ENCODE results near the gene ZIC3.

ZIC3 gene

DNA sequence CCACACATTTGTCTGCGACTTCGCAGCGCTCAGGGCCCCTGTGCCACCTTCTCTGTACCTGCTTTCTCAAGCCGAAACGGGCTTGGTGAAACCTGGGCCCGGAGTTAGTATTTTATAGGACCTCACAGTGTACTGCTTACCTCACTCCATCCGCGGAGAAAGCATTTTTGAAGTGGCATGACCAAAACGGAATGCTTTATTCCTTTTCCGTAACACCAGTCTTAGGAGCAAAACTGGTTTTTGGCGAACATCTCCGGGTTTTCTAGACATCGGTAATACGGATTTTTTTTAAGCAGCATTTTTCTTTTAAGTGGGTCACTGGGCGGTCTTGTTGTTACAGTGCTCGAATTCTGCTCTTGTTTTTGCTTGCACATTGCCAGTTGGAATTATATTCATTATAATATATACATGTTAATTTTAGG, 3.6 kb downstream of the ZIC3 start:
- intact Hi-C loops (cut with DNase I), result no loop called here
- DNase-seq, result no peak

DNA sequence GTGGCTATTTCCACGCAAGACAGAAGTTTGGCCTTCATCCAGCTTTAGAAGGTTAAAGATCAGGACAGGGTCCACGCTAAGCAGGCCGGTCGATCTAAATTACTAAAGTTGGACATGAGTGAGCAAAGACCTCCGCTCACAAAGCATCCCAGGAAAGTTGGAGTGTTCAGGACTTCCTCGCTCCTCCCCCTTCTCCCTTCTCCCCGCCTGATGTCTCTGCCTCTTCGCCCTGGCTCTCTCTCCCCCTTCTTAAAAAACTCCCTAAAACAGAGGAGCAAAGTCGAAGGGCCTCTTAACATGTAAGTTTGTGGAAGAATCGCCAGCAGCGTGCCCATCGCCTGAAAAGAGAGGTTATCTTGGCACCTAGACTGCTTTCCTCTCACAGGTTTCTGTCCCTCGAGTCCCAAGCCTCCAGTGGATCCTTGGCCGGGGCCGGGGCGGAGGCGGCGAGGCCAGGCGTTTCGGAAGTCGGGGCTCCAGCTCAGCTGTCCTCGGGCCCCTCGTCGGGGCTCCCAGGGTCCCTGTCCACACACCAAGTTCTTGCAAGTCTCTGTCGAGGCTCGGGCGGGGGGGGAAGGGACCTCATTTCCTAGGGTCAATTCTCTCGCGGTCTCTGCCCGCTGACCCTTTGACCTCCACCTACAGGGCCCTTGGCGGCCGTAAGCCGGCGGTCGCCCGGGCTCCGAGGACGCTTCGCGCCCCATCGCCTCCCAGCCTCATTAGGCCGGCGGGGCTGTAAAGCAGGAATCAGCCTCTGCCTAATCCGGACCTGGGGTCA, 7.6 kb downstream of the ZIC3 start:
- no peak for DNase-seq
- intact Hi-C loops (cut with DNase I), result no loop called here

DNA sequence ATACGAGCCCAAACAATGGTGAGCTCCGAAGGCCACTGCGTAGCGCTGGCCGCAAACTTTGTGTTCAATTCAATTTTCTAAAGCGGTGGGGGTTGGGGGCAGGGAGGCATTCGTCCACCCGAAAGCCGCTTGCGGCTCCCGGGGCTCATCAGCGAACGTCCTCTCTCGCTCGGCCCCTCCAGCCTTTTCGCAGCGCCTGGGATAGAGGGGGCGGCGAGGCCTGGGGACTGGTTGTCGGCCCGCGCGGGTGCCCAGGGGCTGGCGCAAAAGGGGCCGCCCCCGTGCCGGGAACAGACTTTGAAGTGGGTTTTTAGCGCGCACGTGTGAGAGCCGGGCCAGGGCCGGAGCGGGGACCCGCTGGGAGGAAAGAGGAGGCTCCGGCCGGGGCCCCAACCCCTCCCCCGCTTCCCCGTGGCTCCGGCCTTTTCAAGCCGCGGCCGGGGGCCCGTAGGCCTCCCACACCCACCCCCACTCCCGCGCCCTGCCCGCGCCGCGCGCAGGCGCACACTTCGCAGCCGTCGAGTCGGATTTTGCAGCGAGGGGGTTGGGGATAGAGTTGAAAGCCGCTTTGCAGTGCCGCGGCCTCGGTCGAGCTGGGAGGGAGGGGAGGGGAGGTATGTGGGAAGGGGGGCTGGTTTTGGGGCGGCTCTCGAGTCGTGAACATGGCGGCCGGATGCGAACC, 8.3 kb downstream of the ZIC3 start:
- intact Hi-C loops (cut with DNase I), result no loop called here
- no peak for DNase-seq

DNA sequence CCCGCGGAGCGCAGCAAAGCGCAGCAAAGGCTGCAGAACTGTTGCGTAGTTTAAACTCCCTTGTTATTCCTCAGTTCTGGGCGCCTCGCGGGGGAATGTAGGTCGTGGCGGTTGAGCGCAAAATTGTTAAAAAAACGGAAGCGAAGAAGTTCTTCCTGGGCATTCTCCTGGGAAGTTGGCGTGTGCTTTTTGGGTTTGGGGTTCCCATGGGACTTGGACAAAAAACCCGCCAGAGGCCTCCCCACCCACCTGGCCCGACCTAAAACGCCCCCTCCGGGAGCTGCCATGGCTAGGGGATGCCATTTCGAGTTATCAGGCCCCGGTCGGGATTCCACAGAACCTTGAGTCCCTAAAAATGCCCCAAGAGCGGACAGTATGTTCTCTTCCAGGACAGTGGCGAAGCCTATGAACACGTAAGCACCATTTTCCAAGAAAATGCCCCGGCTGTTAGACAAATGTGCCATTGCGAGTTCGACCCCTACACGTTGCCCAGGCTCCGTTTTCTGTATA, 8.9 kb downstream of the ZIC3 start:
- no peak for DNase-seq
- intact Hi-C loops (cut with DNase I), result no loop called here

DNA sequence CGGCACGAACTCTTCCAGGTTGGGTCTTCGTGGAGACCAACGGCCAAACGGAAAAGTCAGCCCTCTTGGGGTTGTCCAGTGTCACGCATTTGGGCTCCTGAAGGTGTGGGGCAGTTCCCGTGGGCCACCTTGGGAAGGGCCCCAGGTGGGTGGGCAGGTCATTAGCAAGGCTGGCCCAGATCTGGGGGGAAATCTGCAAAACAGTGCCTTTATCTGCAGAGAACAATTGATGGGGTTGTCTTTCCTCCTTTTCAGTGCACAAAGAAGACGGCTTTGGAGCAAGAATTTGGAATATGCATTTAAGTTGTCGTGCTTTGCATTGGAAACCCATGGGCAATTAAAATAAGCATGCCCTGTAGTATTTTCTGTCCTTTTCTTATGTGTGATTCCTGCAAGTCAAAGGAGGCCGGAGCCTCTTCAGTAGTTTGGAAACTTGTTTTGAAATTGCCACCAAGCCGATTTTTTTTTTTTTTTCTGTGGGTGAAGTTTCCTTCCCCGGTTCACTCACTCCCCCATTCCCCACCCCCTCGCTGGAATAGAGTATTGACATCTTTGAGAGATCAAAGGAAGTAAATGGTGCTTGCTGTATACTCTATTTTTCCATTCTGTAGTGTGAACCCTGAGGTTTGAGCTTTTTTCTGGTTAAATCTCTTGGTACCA, 9.8 kb downstream of the ZIC3 start:
- no peak for DNase-seq
- intact Hi-C loops (cut with DNase I), result no loop called here

DNA sequence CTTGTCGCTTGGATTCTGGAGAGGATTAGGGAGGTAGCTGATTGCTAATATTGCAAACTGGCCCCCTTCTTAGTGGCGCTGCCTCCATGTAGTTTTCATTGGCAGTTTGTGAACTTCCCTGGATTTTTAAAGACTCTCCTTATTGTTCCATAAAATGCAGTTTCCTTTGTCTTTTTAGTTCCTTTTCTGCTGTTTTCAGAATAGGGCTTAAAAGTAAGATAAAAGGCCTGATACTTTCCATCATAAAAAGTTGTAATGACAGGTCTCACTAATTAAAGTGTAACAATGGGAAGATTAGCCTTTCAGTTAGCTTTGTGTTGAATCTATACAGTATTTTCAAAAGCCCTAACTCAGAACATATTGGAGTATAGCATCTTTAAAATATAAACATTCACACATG, 21.2 kb downstream of the ZIC3 start:
- no peak for DNase-seq
- intact Hi-C loops (cut with DNase I), result no loop called here

DNA sequence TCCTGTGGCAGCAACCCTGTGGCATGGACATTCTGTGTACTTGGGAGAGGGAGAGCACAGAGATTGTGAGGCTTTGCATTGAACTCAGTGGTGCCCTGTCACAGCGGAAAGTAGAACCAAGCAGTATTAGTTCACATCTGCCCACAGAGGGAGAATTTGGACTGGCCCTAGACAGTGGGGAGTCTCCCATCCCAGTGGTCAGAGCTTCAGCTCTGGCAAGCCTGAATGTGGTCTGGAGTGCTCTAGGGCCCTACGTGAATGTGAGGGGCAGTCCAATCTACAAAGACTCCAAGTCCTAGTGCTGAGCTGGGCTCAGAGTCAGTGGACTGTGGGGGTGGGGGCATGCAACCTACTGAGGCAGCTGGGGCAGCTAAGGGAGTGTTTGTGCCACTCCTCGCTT, 34.8 kb downstream of the ZIC3 start:
- intact Hi-C loops (cut with DNase I), result no loop called here
- DNase-seq, result no peak

All from head of caudate nucleus (tissue), 42 donors.